ENCODE data around the gene TESK1.
"Not testable (repeated sequence)": the region's sequence is repeated elsewhere in the genome, so short reads cannot be mapped to it uniquely, and the experiment has no call there.

The TESK1 gene

GRCh38 chr9:35609820-35610163, 4.7 kb downstream of the TESK1 start:
- Histone ChIP-seq H3K27ac (peak overlapping the region in 1 of 2 donors; percentile 5), H3K4me3 (no peak overlapping the region)
- no peak for DNase-seq (ENCODE audit: low spot score)
- no peak for TF ChIP-seq CTCF (IDR thresholded peaks at IDR 0.05)

- DNase-seq (ENCODE audit: low spot score), result no peak
- TF ChIP-seq CTCF (IDR thresholded peaks at IDR 0.05), result peak; percentile 37
- H3K27ac ChIP-seq, result no peak overlapping the region
- no peak overlapping the region for H3K4me3 ChIP-seq
Measured at GRCh38 chr9:35611230-35611797, 6.3 kb downstream of the TESK1 start.

GRCh38 chr9:35612066-35612465, 7.0 kb downstream of the TESK1 start:
- not testable (repeated sequence) for H3K4me3 ChIP-seq

GRCh38 chr9:35612843-35613242, 7.8 kb downstream of the TESK1 start:
- peak; percentile 0 for DNase-seq (ENCODE audit: low spot score)
- no peak for TF ChIP-seq CTCF (IDR thresholded peaks at IDR 0.05)
- H3K4me3 ChIP-seq, result no peak overlapping the region
- no peak overlapping the region for H3K27ac ChIP-seq

More at GRCh38 chr9:35612066-35612465, 7.0 kb downstream of the TESK1 start:
- peak; percentile 62 for DNase-seq (ENCODE audit: low spot score)
- not testable (repeated sequence) for H3K27ac ChIP-seq

DNA sequence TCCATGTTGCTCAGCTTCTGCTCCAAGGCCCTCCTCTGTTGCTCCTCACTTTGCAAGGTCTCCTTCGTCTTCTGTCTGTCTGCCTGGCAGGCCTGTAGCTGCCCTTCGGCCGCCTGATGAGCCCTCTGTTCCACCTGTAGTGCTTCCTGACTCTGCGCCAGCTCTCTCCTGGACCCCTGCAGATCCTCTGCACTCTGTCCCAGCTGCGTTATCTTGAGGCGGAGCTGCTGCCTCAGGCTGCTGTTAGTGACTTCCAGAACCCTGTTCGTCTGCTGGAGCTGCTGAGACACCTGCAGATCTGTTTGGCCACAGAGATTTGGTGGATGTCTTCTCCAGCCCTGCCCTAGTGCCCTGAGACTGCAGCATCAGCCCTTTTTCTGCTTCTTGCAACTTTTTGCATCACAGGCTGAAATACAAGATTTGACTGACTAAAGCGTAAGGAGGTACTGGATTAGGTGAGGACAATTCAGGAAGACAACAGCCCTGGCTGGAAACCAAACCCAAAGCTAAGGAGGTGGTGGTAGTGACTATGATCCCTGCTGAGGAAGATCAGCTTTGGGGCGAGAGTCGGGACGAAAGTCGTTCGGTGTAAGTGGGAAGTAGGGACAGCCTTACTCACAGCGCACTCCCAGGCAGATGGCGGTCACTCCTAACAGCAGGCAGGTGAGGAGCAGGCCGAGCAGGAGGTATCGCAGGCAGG, 11.1 kb downstream of the TESK1 start:
- peak; percentile 69 for DNase-seq (ENCODE audit: low spot score)
- Histone ChIP-seq H3K27ac (no peak overlapping the region), H3K4me3 (peak overlapping the region; percentile 79)
- no peak for TF ChIP-seq CTCF (IDR thresholded peaks at IDR 0.05)

DNA sequence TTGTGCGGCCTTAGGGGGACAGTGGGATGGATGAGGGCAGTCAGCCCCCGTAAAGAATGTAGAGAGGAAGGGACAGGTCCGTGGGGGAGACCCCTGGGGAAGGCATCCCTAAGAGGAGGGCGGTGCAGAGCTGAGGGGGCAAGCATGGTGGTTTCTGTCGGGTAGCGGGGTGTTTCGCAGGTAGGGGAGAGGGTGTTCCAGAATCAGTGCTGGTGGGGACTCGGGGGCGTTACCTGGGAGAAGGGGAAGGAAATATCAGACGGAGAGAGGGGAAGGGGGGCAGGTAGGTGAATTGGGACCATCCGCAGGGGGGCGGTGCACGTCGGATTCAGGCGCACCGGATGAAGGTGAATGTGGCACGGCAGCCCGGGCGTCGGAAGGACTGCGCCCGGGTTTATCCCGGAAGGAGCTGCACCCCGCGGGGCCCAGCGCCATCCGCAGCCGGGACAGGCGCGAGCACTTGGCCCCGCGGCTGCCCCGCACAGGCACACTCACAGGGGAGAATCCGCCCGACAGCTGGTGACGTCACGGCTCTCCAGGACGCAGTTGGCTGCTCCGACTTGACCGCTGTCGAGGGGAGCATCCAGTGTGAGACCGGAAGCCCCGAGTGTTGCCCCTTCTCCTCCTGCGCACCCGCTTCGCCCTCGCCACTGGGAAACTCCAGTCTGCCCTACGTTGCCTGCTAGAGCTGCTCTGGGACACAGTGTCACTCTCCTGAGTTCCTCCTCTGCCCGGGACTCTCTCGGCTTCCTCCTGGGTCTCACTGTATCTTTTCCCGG, 11.8 kb downstream of the TESK1 start:
- H3K4me3 ChIP-seq, result peak overlapping the region; percentile 79
- H3K27ac ChIP-seq, result peak overlapping the region in 1 of 2 donors; percentile 26
- no peak for TF ChIP-seq CTCF (IDR thresholded peaks at IDR 0.05)
- peak; percentile 84 for DNase-seq (ENCODE audit: low spot score)

GRCh38 chr9:35617548-35617947, 12.5 kb downstream of the TESK1 start:
- no peak for TF ChIP-seq CTCF (IDR thresholded peaks at IDR 0.05)
- peak overlapping the region; percentile 79 for H3K4me3 ChIP-seq
- H3K27ac ChIP-seq, result no peak overlapping the region
- DNase-seq (ENCODE audit: low spot score), result peak; percentile 53
